Testis (tissue), 3 donors: Measurements from ENCODE around the gene OR52I2. TPM values are rescaled to one million over a fixed set of nuclear protein-coding genes. Genes with fewer than 3 reads are reported as not detected.

Experiments
- DNase-seq: peaks from one replicate; pipeline ENCODE4 v3.0.0-alpha.2; 2019
- H3K27ac ChIP-seq, 2 donors: fragments of 200-600 bp; sonication (generic); one replicate each; pipeline ENCODE4 v1.5.1; 2019
- H3K27me3 ChIP-seq: fragments of 200-600 bp; sonication (generic); one replicate; pipeline ENCODE4 v1.5.1; 2019
- H3K36me3 ChIP-seq: fragments of 200-600 bp; sonication (generic); one replicate; pipeline ENCODE4 v1.5.1; 2017; ENCODE audit warnings: low read depth; ENCODE audit errors: missing control alignments
- H3K4me1 ChIP-seq: fragments of 200-600 bp; sonication (generic); one replicate; pipeline ENCODE4 v1.5.1; 2019
- H3K4me3 ChIP-seq, 2 donors: fragments of 200-600 bp; sonication (generic); one replicate each; pipeline ENCODE4 v1.5.1; 2017 to 2019
- H3K9me3 ChIP-seq: fragments of 200-600 bp; sonication (generic); one replicate; pipeline ENCODE4 v1.5.1; 2017
- POLR2A ChIP-seq: fragments of 450-650 bp; IDR thresholded peaks from one replicate; pipeline ENCODE4 v1.6.1; 2017; ENCODE audit warnings: antibody characterized with exemption, mild to moderate bottlenecking, moderate library complexity
- WGBS, 2 donors: methylation state at CpG; one replicate each; pipeline ENCODE4 v1.1.5; 2018; 5-methylcytosine and 5-hydroxymethylcytosine counted together
- intact Hi-C: fragments of 100-400 bp; cut with DNase I; formaldehyde crosslinking; loops from one replicate; pipeline ENCODE4 v1.15.1; 2023; ENCODE audit warnings: low total_unique reads
- polyA plus RNA-seq: library from polyadenylated mRNA; stranded (reverse); fragments of 350-450 nt; fragmentation: Illumina TruSeq; extraction: RNeasy Lipid Tissue Mini Kit (QIAGEN cat#74804); gene quantifications from one replicate; pipeline ENCODE4 v1.2.3, GENCODE V29; 2014; ENCODE audit warnings: low read depth, low replicate concordance; ENCODE audit not compliant: insufficient read depth
- total RNA-seq, 2 donors: library from RNA; depleted of rRNA; stranded (reverse); fragments of >200 nt; gene quantifications; one replicate each; pipeline ENCODE4 v1.2.3, GENCODE V29; 2016
- TF ChIP-seq, protein P1 (sequence below), 3 experiments: fragments of 450-650 bp in 2 of 3; fragments of 200-600 bp in 1 of 3; sonication (generic) in 1 of 3; IDR thresholded peaks; one replicate each; pipeline ENCODE4 v1.5.1; 2016 to 2019; ENCODE audit warnings: antibody characterized with exemption in 3 of 3, mild to moderate bottlenecking in 2 of 3, moderate library complexity in 1 of 3

OR52I2 gene
- total and polyA plus RNA-seq, 3 donors from 2014 or later = 0.31 TPM; not detected in 2

DNA sequence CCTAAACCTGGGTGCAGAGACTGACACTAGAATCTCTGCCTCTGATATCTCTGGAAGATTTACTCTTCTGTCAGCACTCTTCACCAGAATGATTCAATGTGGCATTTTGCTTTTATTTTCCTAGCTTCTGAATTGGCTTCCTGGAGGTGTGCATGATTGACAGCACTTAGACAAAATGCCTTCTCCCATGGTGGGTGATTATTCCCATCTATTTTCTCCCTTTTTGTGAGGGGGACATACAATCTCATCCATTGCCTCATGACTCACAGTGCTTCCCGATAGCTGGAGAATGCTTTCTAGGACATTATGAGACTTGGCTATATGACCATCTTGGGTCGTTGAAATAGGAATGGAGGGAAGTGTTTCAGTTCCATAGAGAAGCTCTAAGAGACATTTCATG lies 30.4 kb downstream of the OR52I2 start:
- no peak for DNase-seq
- no peaks in the 10 kb centered on the region for H3K27me3 ChIP-seq
- no peak overlapping the region for H3K4me3 ChIP-seq
- H3K9me3 ChIP-seq = no peaks in the 10 kb centered on the region
- 92 to 100% methylated on average over 2 of the region's 2 CpGs for WGBS, 2 donors
- intact Hi-C loops = no loop called here
- H3K36me3 ChIP-seq = no peaks in the 10 kb centered on the region
- H3K27ac ChIP-seq = no peak overlapping the region
- no peaks in the 10 kb centered on the region for H3K4me1 ChIP-seq
- no peak for TF ChIP-seq POLR2A
- TF ChIP-seq, protein P1, sequence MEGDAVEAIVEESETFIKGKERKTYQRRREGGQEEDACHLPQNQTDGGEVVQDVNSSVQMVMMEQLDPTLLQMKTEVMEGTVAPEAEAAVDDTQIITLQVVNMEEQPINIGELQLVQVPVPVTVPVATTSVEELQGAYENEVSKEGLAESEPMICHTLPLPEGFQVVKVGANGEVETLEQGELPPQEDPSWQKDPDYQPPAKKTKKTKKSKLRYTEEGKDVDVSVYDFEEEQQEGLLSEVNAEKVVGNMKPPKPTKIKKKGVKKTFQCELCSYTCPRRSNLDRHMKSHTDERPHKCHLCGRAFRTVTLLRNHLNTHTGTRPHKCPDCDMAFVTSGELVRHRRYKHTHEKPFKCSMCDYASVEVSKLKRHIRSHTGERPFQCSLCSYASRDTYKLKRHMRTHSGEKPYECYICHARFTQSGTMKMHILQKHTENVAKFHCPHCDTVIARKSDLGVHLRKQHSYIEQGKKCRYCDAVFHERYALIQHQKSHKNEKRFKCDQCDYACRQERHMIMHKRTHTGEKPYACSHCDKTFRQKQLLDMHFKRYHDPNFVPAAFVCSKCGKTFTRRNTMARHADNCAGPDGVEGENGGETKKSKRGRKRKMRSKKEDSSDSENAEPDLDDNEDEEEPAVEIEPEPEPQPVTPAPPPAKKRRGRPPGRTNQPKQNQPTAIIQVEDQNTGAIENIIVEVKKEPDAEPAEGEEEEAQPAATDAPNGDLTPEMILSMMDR (IDR thresholded peaks at IDR 0.05) = no peak

DNA sequence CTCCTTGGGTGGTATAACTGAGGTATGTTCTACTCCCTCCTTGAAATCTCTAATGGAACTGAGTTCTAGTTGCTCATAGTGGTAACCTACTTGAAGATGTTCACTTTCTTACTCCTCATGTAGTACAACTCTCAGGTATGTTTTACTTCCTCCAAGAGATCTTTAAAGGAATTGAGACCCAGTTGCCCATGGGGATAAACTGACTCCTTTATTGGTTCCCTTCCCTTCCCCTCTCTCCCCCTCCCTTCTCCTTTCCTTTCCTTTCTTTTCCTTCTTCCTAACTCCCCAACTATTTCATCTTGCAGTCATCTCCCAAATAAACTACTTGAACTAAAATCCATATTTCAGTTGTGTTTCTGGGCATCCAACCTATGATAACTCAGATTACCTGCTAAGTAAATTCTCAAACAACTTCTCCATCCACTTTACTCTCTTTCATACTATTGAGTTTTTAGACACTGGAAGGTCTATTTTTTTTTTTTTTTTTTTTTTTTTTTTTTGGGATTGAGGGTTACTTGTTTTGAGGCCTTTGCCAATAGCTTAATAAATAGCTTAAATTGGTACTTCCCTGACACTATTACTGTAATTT lies 34.4 kb downstream of the OR52I2 start:
- no peak for DNase-seq
- TF ChIP-seq, protein P1 (IDR thresholded peaks at IDR 0.05) = no peak
- no peak for TF ChIP-seq POLR2A
- H3K9me3 ChIP-seq = no peaks in the 10 kb centered on the region
- H3K27me3 ChIP-seq = no peaks in the 10 kb centered on the region
- intact Hi-C loops = no loop called here
- H3K4me1 ChIP-seq = no peaks in the 10 kb centered on the region
- H3K4me3 ChIP-seq = no peak overlapping the region
- no peaks in the 10 kb centered on the region for H3K36me3 ChIP-seq
- H3K27ac ChIP-seq = no peak overlapping the region

DNA sequence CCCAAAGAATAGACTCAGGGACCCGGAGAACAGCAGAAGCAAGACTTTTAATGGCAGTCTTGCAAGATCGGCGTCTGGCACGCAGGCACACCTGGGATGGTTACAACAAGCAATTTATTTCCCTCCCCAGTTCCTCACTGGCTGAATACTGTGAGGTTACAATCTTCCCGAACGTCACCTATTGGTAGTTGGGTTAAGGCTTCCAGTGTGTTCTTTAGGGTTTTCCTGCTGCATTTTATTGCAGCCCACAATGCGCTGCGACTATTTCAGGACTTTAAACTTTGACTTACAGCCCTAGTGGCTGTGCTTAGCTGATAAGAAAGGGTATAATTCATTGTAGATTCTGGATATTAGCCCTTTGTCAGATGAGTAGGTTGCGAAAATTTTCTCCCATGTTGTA lies 38.0 kb downstream of the OR52I2 start:
- no peaks in the 10 kb centered on the region for H3K36me3 ChIP-seq
- no peaks in the 10 kb centered on the region for H3K4me1 ChIP-seq
- no peak for DNase-seq
- H3K9me3 ChIP-seq = no peaks in the 10 kb centered on the region
- intact Hi-C loops = no loop called here
- H3K4me3 ChIP-seq = no peak overlapping the region
- 74 to 78% methylated on average over 9 of the region's 9 CpGs for WGBS, 2 donors
- no peak for TF ChIP-seq POLR2A
- TF ChIP-seq, protein P1 (IDR thresholded peaks at IDR 0.05) = no peak
- no peaks in the 10 kb centered on the region for H3K27me3 ChIP-seq
- H3K27ac ChIP-seq = no peak overlapping the region

DNA sequence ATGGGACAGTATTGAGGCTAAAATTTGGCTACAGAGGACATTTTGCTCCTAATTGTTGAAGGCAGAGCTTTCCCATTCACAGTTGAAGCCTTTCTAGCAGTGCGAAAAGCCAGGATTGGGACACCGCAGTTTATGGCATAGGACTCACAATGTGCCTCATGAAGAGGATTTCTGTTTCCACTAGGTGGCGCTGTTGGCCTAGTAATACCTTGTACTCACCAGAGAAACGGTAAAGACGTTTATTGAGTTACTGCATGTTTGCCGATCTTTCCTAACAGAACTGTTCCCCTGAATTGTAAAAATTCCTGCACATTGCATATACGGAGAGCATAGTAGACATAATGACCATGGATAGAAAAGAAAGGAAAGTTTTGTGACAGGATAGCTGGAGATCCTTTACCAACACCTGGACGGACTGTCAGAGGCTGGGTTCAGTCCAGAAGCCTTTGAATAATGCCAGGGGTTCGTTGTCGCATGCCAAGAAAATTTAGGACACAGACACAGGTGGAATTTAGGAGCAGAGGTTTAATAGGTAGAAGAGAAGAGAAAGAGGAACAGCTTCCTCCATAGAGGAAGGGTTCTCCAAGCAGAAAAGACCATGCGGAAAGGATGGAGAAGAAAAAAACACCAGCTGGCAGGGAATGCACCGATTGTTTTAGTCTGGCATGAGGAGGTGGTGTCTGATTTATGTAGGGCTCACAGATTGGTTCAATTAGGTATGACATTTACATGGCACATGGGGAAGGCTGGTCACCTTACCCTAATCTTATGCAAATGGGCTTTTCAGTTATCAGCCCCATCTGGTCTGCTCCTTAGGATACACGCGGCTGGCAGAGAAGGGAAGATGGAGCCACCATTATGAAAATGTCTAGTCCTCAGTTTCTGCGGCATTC lies 44.9 kb downstream of the OR52I2 start:
- DNase-seq = peak; percentile 95

More for the DNA sequence above, 44.9 kb downstream of the OR52I2 start:
- Histone ChIP-seq H3K27ac (no peak overlapping the region), H3K4me3 (no peak overlapping the region), H3K36me3 (no peaks in the 10 kb centered on the region), H3K4me1 (no peaks in the 10 kb centered on the region), H3K9me3 (no peaks in the 10 kb centered on the region), H3K27me3 (no peaks in the 10 kb centered on the region)
- TF ChIP-seq, protein P1 (IDR thresholded peaks at IDR 0.05) = peak; percentile 68 to 88 (median 81)
- TF ChIP-seq POLR2A = no peak
- 28 to 31% methylated on average over 15 of the region's 15 CpGs for WGBS, 2 donors
- intact Hi-C loops = no loop called here
